CD4-positive, alpha-beta T cell treated with Interleukin-12 subunit alpha and Interleukin-12 subunit beta, for 1 hour (primary cell): ENCODE data around the gene DGKI.
"Not testable (repeated sequence)": the region's sequence is repeated elsewhere in the genome, so short reads cannot be mapped to it uniquely, and the experiment has no call there.

Source experiments
- DNase-seq: peaks from one replicate; pipeline ENCODE4 v3.0.0-alpha.2; 2020

The DGKI gene

GRCh38 chr7:137834552-137834951, 12.2 kb downstream of the DGKI start:
- no peak for DNase-seq

- not testable (repeated sequence) for DNase-seq
Observed at GRCh38 chr7:137832990-137833389, 13.8 kb downstream of the DGKI start.

DNA sequence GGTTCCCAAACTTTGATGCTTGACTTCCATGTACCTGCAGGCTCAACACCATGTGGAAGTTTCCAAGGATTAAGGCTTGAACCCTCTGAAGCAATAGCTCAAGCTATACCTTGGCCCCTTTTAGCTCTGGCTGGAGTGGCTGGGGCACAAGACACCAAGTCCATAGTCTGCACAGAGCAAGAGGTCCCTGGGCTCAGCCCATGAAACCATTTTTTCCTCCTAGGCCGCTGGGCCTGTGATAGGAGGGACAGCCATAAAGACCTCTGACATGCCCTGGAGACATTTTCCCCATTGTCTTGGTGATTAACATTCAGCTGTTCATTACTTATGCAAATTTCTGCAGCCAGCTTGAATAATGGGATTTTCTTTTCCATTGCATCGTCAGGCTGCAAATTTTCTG, 14.4 kb downstream of the DGKI start:
- no peak for DNase-seq

GRCh38 chr7:137831555-137831954, 15.2 kb downstream of the DGKI start:
- not testable (repeated sequence) for DNase-seq

- no peak for DNase-seq
Observed at GRCh38 chr7:137829337-137829992, 17.3 kb downstream of the DGKI start.

DNA sequence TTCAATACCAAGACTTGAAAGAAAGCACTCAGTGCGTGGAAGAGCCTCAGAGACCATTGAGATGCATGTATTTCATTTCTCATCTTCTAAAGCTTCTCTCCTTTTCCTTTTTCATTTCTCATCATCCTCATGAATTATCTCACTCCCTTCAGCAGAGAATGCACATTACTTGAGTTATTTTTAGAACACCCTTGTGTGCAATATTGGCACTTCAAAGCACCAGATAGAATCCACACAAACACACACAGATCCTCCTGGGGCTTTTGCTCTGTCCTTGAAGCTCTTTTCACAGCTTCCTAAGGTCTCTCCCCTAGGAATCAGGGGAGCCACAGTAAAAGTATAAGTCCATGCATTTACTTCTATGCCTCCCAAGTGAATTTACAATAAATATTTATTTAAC, 18.3 kb downstream of the DGKI start:
- DNase-seq, result no peak

DNA sequence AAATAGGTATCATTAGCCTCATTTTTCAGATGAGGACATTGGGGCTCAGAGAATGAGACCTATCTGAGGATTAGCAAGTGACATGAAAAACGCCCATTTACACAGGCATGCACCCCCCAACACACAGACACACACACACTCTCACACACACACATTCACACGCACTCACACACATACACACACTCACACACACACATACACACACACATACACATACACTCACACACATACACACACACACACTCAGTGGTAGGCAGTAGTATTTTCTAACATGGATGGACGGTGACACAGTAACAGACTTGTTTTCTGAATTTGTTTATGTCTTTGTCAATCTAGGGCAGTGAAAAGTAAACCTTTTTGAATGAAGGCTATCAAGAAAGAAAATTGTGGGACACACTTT, 21.3 kb downstream of the DGKI start:
- DNase-seq, result no peak

DNA sequence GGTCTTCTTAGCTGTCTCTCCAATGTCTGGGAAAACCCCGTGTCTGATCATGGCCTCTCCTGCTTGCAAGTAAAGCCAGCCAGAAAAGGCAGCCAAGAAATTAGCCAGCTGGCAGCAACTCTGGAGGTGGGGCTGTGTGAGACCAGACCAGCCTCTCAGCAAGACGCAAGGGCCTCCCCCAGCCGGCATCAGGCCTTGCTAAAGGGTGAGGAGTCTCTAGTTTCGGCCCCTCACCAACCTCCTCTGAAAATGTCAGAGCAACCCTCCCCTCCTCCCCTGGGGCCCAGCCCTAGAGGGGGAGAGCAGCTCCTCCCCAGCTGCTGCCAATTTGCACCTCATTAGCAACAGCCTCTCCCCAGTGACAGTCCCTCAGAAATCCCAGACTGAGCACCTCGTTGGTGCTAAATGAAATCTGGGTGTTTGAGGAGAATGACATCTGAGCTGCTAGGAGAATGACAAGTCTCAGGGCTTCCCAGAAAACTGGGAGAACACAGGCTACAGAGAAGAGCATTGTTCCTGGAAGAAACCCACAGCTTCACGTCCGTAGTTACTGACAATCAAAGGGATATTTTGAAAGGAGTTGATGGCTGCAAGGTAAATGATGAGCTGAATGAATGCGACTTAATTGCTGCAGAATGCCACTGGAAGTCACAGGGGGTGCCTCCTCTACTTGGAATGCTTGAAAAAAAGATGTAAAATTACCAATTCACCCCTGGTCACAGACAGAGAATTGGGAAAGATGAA, 25.9 kb downstream of the DGKI start:
- no peak for DNase-seq

GRCh38 chr7:137820156-137820555, 26.6 kb downstream of the DGKI start:
- DNase-seq, result no peak

DNA sequence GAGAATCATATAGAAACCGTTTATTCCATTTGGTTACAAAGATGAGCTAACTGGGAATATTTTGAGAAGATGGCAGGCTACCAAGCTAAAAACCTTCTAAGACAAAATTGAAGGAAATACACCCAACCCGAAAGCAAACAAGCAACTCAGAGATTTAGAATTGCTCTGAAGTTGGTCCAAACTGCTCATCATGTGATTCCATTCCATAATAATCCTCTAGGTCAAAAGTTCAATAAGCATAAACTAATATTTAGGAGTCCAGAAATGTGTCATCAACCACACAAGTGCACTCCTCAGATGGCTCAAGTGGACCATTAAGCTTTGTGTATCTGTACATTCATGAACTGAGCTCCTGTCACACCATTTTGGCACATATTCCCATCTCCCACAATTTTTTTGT, 28.7 kb downstream of the DGKI start:
- no peak for DNase-seq

DNA sequence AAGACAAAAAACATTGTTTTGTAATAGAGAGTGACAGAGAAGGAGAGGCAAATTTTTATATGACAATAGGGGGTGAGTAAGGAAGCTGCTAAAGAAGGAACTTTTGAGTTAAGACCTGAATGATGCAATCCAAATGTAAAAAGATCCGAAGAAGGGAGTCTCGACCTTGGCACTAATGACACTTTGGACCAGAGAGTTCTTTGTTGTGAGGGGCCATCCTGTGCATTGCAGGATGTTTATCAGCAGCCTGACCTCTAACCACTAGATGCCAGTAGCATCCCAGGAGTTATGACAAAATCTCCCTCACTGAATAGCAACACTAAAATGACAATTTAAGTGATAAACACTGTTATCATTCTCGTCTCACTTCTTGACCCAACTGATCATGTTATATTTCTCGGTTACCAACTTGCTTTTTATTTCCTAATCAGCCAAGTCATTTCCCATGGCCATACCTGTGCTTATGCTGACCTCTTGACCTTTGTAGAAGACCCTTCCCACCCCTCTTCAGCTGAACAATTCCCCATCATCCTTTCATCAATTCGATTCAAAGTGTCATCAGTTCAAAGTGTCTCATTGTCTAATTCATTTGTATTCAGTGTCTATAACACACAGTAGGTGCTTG, 30.0 kb downstream of the DGKI start:
- no peak for DNase-seq

DNA sequence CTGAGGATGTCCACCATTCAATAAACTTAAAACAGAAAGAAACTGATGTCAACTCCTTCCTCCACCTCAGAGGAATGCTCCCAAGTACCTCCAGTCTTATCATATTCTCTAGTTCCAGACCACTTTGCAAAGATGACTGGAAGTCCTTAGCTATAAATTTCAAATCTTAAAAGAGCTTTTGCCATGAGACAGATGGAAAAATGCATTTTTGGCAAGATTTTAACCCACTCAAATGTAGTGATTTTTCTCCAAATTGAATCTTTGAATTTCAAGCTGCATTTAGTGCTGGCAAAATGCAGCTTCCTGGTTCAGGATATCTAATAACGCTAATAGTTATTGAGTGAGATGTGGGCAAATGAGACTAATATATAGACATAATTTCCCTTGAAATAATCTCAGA, 33.2 kb downstream of the DGKI start:
- DNase-seq, result no peak

DNA sequence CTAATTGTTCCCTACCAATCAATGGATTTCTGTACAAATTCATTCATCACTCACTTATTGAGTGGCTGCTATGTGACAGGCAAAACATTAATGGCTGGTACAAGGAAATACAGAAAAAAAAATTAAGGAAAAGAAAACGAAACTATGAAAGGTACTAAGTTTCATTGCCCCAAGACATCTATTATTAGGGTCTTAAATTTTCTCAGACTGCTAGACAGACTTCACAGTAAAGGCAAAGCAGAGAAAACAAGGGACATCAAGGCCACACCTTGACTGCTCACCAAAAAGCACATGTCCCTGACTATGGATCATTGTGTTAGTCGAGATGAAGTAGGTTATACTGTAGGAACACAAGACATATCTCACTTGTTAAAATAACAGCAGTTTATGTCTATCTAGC, 36.5 kb downstream of the DGKI start:
- no peak for DNase-seq

GRCh38 chr7:137804836-137805235, 41.9 kb downstream of the DGKI start:
- no peak for DNase-seq

- no peak for DNase-seq
Observed at GRCh38 chr7:137801491-137801890, 45.3 kb downstream of the DGKI start.

GRCh38 chr7:137801003-137801402, 45.8 kb downstream of the DGKI start:
- no peak for DNase-seq

GRCh38 chr7:137798073-137798763, 48.6 kb downstream of the DGKI start:
- no peak for DNase-seq

GRCh38 chr7:137795211-137795610, 51.6 kb downstream of the DGKI start:
- no peak for DNase-seq

DNA sequence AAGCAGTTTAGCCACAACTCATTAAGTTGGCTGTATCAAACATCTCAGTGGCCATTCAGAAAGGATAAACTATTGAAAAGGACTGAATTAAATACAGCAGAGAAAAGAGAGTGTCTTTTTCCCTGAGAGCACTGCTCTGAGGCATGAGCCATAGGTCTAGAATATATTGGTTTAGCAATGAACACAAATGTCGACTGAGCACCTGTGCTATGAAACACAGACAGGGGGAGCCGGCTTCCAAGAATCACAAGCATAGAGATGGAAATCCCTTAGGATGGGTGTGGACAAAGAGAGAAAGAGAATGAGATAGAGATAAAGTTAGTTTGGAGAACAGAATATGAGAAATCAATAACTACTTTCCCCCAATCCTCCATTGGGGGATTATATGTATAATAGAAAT, 54.8 kb downstream of the DGKI start:
- DNase-seq, result no peak

DNA sequence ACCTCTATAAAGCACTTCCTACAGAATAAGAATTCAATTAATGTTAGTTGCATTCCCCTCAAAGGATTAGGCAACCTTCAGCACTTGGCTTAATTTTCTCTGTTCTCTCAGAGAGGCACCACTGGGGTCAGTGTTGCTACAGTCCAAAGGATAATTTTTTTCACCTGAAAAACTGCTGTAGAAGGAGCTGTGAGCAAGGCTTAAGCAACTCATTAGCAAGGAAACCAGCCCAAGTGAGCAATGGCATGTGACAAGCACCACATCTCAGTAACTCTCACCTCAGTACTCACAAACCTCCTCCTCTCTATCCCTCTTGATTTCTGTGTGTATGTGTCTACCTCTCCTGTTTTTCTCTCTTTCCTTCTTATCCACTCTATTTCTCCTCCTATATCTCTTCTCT, 55.9 kb downstream of the DGKI start:
- no peak for DNase-seq

GRCh38 chr7:137789215-137789882, 57.4 kb downstream of the DGKI start:
- no peak for DNase-seq

GRCh38 chr7:137787301-137787976, 59.3 kb downstream of the DGKI start:
- DNase-seq, result no peak

- no peak for DNase-seq
Observed at GRCh38 chr7:137778511-137778910, 68.3 kb downstream of the DGKI start.
